Ascending aorta (tissue), 2 donors: Measurements from ENCODE around the gene THUMPD2. TPM values are rescaled to one million over a fixed set of nuclear protein-coding genes. Genes with fewer than 3 reads are reported as not detected.

ENCODE experiments used
- DNase-seq, 2 donors: peaks; one replicate each; pipeline ENCODE4 v3.0.0-alpha.2; 2019; ENCODE audit warnings: low spot score in 2 of 2
- H3K27ac ChIP-seq, 2 donors: fragments of 200-600 bp; sonication (generic); one replicate each; pipeline ENCODE4 v1.5.1; 2016 to 2017; ENCODE audit warnings: mild to moderate bottlenecking in 1 of 2
- H3K27me3 ChIP-seq: fragments of 200-600 bp; sonication (generic); one replicate; pipeline ENCODE4 v1.5.1; 2017
- H3K36me3 ChIP-seq, 2 donors: fragments of 200-600 bp; sonication (generic); one replicate each; pipeline ENCODE4 v1.5.1; 2016
- H3K4me1 ChIP-seq, 2 donors: fragments of 200-600 bp; sonication (generic); one replicate each; pipeline ENCODE4 v1.5.1; 2016 to 2017; ENCODE audit warnings: mild to moderate bottlenecking in 1 of 2
- H3K4me3 ChIP-seq, 2 donors: fragments of 200-600 bp; sonication (generic); one replicate each; pipeline ENCODE4 v1.5.1; 2016 to 2017; ENCODE audit warnings: mild to moderate bottlenecking in 1 of 2
- H3K9me3 ChIP-seq, 2 donors: fragments of 200-600 bp; sonication (generic); one replicate each; pipeline ENCODE4 v1.5.1; 2016
- intact Hi-C: fragments of 100-400 bp; cut with DNase I; formaldehyde crosslinking; loops from one replicate; pipeline ENCODE4 v1.15.1; 2023
- total RNA-seq: library from RNA; depleted of rRNA; stranded (reverse); fragments of >200 nt; gene quantifications from one replicate; pipeline ENCODE4 v1.1.0, GENCODE V29; 2016
- TF ChIP-seq, protein P1 (sequence below), 3 experiments: fragments of 200-600 bp in 2 of 3; fragments of 450-650 bp in 1 of 3; sonication (generic) in 2 of 3; IDR thresholded peaks; one replicate each; pipeline ENCODE4 v1.5.1; 2016 to 2019; ENCODE audit warnings: antibody characterized with exemption in 3 of 3, mild to moderate bottlenecking in 1 of 3, moderate library complexity in 1 of 3

THUMPD2 gene
- total RNA-seq, 1 donor from 2014 or later: 13.0 TPM

GRCh38 chr2:39710807-39711206 lies 68.3 kb downstream of the THUMPD2 start:
- TF ChIP-seq, protein P1, sequence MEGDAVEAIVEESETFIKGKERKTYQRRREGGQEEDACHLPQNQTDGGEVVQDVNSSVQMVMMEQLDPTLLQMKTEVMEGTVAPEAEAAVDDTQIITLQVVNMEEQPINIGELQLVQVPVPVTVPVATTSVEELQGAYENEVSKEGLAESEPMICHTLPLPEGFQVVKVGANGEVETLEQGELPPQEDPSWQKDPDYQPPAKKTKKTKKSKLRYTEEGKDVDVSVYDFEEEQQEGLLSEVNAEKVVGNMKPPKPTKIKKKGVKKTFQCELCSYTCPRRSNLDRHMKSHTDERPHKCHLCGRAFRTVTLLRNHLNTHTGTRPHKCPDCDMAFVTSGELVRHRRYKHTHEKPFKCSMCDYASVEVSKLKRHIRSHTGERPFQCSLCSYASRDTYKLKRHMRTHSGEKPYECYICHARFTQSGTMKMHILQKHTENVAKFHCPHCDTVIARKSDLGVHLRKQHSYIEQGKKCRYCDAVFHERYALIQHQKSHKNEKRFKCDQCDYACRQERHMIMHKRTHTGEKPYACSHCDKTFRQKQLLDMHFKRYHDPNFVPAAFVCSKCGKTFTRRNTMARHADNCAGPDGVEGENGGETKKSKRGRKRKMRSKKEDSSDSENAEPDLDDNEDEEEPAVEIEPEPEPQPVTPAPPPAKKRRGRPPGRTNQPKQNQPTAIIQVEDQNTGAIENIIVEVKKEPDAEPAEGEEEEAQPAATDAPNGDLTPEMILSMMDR (IDR thresholded peaks at IDR 0.05): no peak
- H3K27me3 ChIP-seq: no peaks in the 10 kb centered on the region
- no peak for DNase-seq
- H3K9me3 ChIP-seq: no peaks in the 10 kb centered on the region
- no peak overlapping the region for H3K4me3 ChIP-seq
- H3K27ac ChIP-seq: no peak overlapping the region
- intact Hi-C loops: no loop called here
- H3K36me3 ChIP-seq: no peaks in the 10 kb centered on the region
- no peaks in the 10 kb centered on the region for H3K4me1 ChIP-seq

- H3K9me3 ChIP-seq: peaks cover 0 to 3% of the 10 kb centered on the region in 2 donors
- intact Hi-C loops: no loop called here
- TF ChIP-seq, protein P1 (IDR thresholded peaks at IDR 0.05): no peak
- no peak for DNase-seq
- H3K27me3 ChIP-seq: no peaks in the 10 kb centered on the region
- H3K4me3 ChIP-seq: no peak overlapping the region
- no peaks in the 10 kb centered on the region for H3K36me3 ChIP-seq
- no peak overlapping the region for H3K27ac ChIP-seq
- no peaks in the 10 kb centered on the region for H3K4me1 ChIP-seq
Measured at GRCh38 chr2:39708003-39708402, 71.1 kb downstream of the THUMPD2 start.

DNA sequence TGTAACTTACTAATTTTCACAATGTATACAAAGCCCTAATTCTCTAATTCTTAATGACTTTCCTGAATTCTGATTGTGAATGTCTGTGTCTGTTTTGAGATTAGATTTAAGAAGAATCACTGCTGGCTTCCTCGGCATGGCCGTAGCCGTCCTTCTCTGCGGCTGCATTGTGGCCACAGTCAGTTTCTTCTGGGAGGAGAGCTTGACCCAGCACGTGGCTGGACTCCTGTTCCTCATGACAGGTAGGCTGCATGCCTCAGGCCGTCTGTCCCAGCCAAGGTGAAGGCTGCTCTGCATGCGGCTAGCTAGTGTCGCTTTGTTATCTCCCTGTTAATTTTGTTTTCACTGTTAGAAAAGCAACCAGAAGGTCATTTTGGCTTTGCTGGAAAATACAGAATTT lies 72.1 kb downstream of the THUMPD2 start:
- TF ChIP-seq, protein P1 (IDR thresholded peaks at IDR 0.05): no peak
- intact Hi-C loops: no loop called here
- Histone ChIP-seq H3K4me3 (no peak overlapping the region), H3K27ac (no peak overlapping the region), H3K27me3 (no peaks in the 10 kb centered on the region), H3K9me3 (peaks cover 0 to 12% of the 10 kb centered on the region in 2 donors), H3K4me1 (no peaks in the 10 kb centered on the region), H3K36me3 (no peaks in the 10 kb centered on the region)
- no peak for DNase-seq

DNA sequence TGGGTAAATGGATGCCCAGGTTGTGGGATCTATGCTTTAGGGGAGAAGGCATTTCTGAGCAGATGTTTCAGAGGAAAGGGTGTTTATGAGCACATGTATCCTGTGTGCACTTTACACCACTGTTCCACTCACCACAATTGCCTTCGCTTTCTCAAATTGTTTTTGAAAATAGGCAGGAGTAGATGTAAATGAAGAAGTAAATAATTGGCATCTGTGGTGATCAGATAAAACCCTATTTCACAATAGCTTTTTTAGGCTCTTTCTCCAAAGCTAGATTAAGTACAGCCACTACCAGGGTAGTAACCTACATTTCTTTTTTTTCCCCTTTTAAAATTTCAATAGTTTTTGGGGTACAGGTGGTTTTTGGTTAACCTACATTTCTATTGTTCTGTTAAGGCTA lies 72.7 kb downstream of the THUMPD2 start:
- DNase-seq: no peak
- Histone ChIP-seq H3K4me3 (no peak overlapping the region), H3K27me3 (no peaks in the 10 kb centered on the region), H3K27ac (no peak overlapping the region), H3K9me3 (peaks cover 4 to 19% of the 10 kb centered on the region in 2 donors), H3K4me1 (no peaks in the 10 kb centered on the region), H3K36me3 (no peaks in the 10 kb centered on the region)
- intact Hi-C loops: no loop called here
- TF ChIP-seq, protein P1 (IDR thresholded peaks at IDR 0.05): no peak

- TF ChIP-seq, protein P1 (IDR thresholded peaks at IDR 0.05): no peak
- H3K4me3 ChIP-seq: no peak overlapping the region
- H3K9me3 ChIP-seq: peaks cover 4 to 26% of the 10 kb centered on the region in 2 donors
- no peak for DNase-seq
- H3K27me3 ChIP-seq: no peaks in the 10 kb centered on the region
- no peak overlapping the region for H3K27ac ChIP-seq
- intact Hi-C loops: no loop called here
- H3K36me3 ChIP-seq: no peaks in the 10 kb centered on the region
- no peaks in the 10 kb centered on the region for H3K4me1 ChIP-seq
Measured at GRCh38 chr2:39705638-39706037, 73.4 kb downstream of the THUMPD2 start.

DNA sequence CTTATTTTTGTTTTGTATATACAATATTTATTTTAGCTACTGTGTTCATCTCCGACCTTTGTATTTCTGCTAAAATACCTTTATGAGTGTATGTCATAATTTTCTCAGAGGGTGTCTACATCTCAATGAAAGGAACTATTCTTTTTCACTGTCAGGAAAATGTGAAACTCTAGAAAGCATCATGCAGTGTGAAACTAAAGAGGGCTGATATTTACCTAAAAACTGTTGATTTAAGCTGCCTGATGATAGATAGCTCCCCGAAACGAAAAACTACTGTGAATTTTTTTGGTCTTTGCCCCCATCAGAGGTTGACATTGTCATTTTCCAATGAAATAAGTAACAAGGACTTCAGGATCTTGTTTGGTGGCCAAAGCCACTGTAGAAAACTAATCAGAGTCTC lies 74.5 kb downstream of the THUMPD2 start:
- TF ChIP-seq, protein P1 (IDR thresholded peaks at IDR 0.05): no peak
- H3K4me3 ChIP-seq: no peak overlapping the region
- no peaks in the 10 kb centered on the region for H3K4me1 ChIP-seq
- intact Hi-C loops: no loop called here
- peaks cover 8 to 34% of the 10 kb centered on the region in 2 donors for H3K9me3 ChIP-seq
- no peaks in the 10 kb centered on the region for H3K36me3 ChIP-seq
- no peak overlapping the region for H3K27ac ChIP-seq
- DNase-seq: no peak
- H3K27me3 ChIP-seq: no peaks in the 10 kb centered on the region
